A549 treated with Mapracorat at 1 μM for 4 hours (cell line): ENCODE data around the gene PMP22. TPM values are rescaled to one million over a fixed set of nuclear protein-coding genes. Genes with fewer than 3 reads are reported as not detected.

Source experiments
- total RNA-seq: library from RNA; stranded (reverse); fragments of 200-300 nt; extraction: Qiagen RNA extraction; gene quantifications from 5 replicates; pipeline ENCODE4 v1.2.3, GENCODE V29; 2022

The PMP22 gene
- 200 to 236 TPM (median 223 TPM) in 5 replicates for total RNA-seq

GRCh38 chr17:15265131-15265530 is at the start of gene PMP22:
TSS of gene PMP22 (minus strand) at chr17:15265326. CDS start at chr17:15260727, 4,599 bp downstream.

Other genes starting within 250 kb of the PMP22 start
- gene TEKT3, start 76.3 kb upstream of the PMP22 start, total RNA-seq: 0.27 to 0.34 TPM (median 0.29 TPM) in 4 of 5 replicates, not detected in the other
- gene CDRT4, start 202.3 kb upstream of the PMP22 start, total RNA-seq: 0.32 to 1.4 TPM (median 0.86 TPM) in 4 of 5 replicates, not detected in the other